ENCODE measurements around the gene OPTN. TPM values are rescaled to one million over a fixed set of nuclear protein-coding genes. Genes with fewer than 3 reads are reported as not detected.

The OPTN gene
- polyA plus RNA-seq, 1 donor from 2014 or later = 38.2 TPM

GRCh38 chr10:13140627-13141190 lies 40.7 kb downstream of the OPTN start:
- H3K4me3 ChIP-seq (ENCODE audit: low read length) = no peak overlapping the region
- no peaks in the 10 kb centered on the region for H4K20me1 ChIP-seq (ENCODE audit: insufficient read depth)
- no peak overlapping the region for H3K9ac ChIP-seq (ENCODE audit: low read length)
- H3F3A ChIP-seq (ENCODE audit: insufficient read depth, low read length, poor library complexity, severe bottlenecking) = no peaks in the 10 kb centered on the region
- H3K9me2 ChIP-seq (ENCODE audit: insufficient read depth, low read length) = no peaks in the 10 kb centered on the region
- peaks cover 2% of the 10 kb centered on the region for H3K36me3 ChIP-seq (ENCODE audit: insufficient read depth, low read length)
- no peak overlapping the region for H3K27ac ChIP-seq (ENCODE audit: low read length)
- H3K4me2 ChIP-seq (ENCODE audit: low read length) = no peak overlapping the region
- H3K27me3 ChIP-seq (ENCODE audit: insufficient read depth, low read depth, low read length) = no peaks in the 10 kb centered on the region
- H2AFZ ChIP-seq (ENCODE audit: low read depth, low read length) = no peak overlapping the region
- TF ChIP-seq TAF1 (IDR thresholded peaks at IDR 0.05; ENCODE audit: low read depth) (no peak), REST (IDR thresholded peaks at IDR 0.05; ENCODE audit: borderline replicate concordance) (no peak), MXI1 (conservative IDR thresholded peaks at IDR 0.05; ENCODE audit: poor library complexity, severe bottlenecking) (no peak), SMC3 (conservative IDR thresholded peaks at IDR 0.05; ENCODE audit: poor library complexity) (no peak), EP300 (conservative IDR thresholded peaks at IDR 0.05; ENCODE audit: poor library complexity, severe bottlenecking) (no peak), CTCF (IDR thresholded peaks at IDR 0.05; ENCODE audit: poor library complexity, severe bottlenecking) (no peak), EZH2 (IDR thresholded peaks at IDR 0.05; ENCODE audit: borderline replicate concordance, insufficient read depth, low read length, poor library complexity, severe bottlenecking) (no peak), POLR2AphosphoS5 (IDR thresholded peaks at IDR 0.05) (no peak), RAD21 (conservative IDR thresholded peaks at IDR 0.05) (no peak)
- H3K9me3 ChIP-seq (ENCODE audit: low read length) = no peaks in the 10 kb centered on the region
- no peaks in the 10 kb centered on the region for H3K79me2 ChIP-seq (replicated peaks; ENCODE audit: insufficient read depth, low read length)

GRCh38 chr10:13143766-13144165 lies 43.8 kb downstream of the OPTN start:
- TF ChIP-seq EP300 (conservative IDR thresholded peaks at IDR 0.05; ENCODE audit: poor library complexity, severe bottlenecking) (no peak), POLR2AphosphoS5 (IDR thresholded peaks at IDR 0.05) (no peak), RAD21 (conservative IDR thresholded peaks at IDR 0.05) (no peak), REST (IDR thresholded peaks at IDR 0.05; ENCODE audit: borderline replicate concordance) (no peak), EZH2 (IDR thresholded peaks at IDR 0.05; ENCODE audit: borderline replicate concordance, insufficient read depth, low read length, poor library complexity, severe bottlenecking) (no peak), SMC3 (conservative IDR thresholded peaks at IDR 0.05; ENCODE audit: poor library complexity) (no peak), TAF1 (IDR thresholded peaks at IDR 0.05; ENCODE audit: low read depth) (no peak), CTCF (IDR thresholded peaks at IDR 0.05; ENCODE audit: poor library complexity, severe bottlenecking) (no peak), MXI1 (conservative IDR thresholded peaks at IDR 0.05; ENCODE audit: poor library complexity, severe bottlenecking) (no peak)
- H3K27ac ChIP-seq (ENCODE audit: low read length) = no peak overlapping the region
- no peak overlapping the region for H3K4me2 ChIP-seq (ENCODE audit: low read length)
- no peaks in the 10 kb centered on the region for H3K9me2 ChIP-seq (ENCODE audit: insufficient read depth, low read length)
- H3K79me2 ChIP-seq (replicated peaks; ENCODE audit: insufficient read depth, low read length) = no peaks in the 10 kb centered on the region
- H3K36me3 ChIP-seq (ENCODE audit: insufficient read depth, low read length) = no peaks in the 10 kb centered on the region
- H3K9me3 ChIP-seq (ENCODE audit: low read length) = no peaks in the 10 kb centered on the region
- no peak overlapping the region for H2AFZ ChIP-seq (ENCODE audit: low read depth, low read length)
- H3K4me3 ChIP-seq (ENCODE audit: low read length) = no peak overlapping the region
- H3F3A ChIP-seq (ENCODE audit: insufficient read depth, low read length, poor library complexity, severe bottlenecking) = no peaks in the 10 kb centered on the region
- H4K20me1 ChIP-seq (ENCODE audit: insufficient read depth) = no peaks in the 10 kb centered on the region
- H3K9ac ChIP-seq (ENCODE audit: low read length) = no peak overlapping the region
- no peaks in the 10 kb centered on the region for H3K27me3 ChIP-seq (ENCODE audit: insufficient read depth, low read depth, low read length)
